RWPE1 (cell line): Measurements from ENCODE around the gene LSM14B.

Experiments used
- CTCF ChIA-PET: fragments of 350-600 bp; sonication (Branson Sonifier 250); formaldehyde crosslinking; extraction: SDS; loops from one replicate; lab custom pipeline; 2021; lab: Yijun Ruan, JAX
- POLR2A ChIA-PET: fragments of 400-600 bp; formaldehyde crosslinking; extraction: SDS; loops from one replicate; lab custom pipeline; 2020; ENCODE audit warnings: antibody characterized with exemption; ENCODE audit not compliant: low non-redundant PET; lab: Yijun Ruan, JAX
- DNase-seq: peaks from one replicate; pipeline ENCODE4 v3.0.0; 2012; ENCODE audit warnings: low spot score
- H3K27ac ChIP-seq: fragments of 450-650 bp; 2 replicates; pipeline ENCODE4 v1.5.1; 2017
- CTCF ChIP-seq: fragments of 450-650 bp; conservative IDR thresholded peaks from 2 replicates; pipeline ENCODE4 v1.5.1; 2017; ENCODE audit warnings: low read depth, mild to moderate bottlenecking

LSM14B gene

GRCh38 chr20:62150310-62150575 is 28.0 kb downstream of the LSM14B start:
- ChIA-PET CTCF (interaction anchor here (0.6 to 1.8 kb wide), 4 partner anchors 14 to 149 kb away, joined by 3 to 13 read pairs (median 4); no protein-coding TSS in a partner anchor), POLR2A (interaction anchor here (0.9 kb wide), 1 partner anchor 9 kb away, joined by 3 read pairs; no protein-coding TSS in a partner anchor)
- no peak for TF ChIP-seq CTCF
- no peak for DNase-seq
- peak overlapping the region; percentile 86 for H3K27ac ChIP-seq

- no peak for DNase-seq
- TF ChIP-seq CTCF: no peak
- peak overlapping the region; percentile 86 for H3K27ac ChIP-seq
- ChIA-PET POLR2A (no interaction called here), CTCF (no interaction called here)
These were observed 28.9 kb downstream of the LSM14B start for GRCh38 chr20:62151225-62151624.

- ChIA-PET POLR2A (no interaction called here), CTCF (interaction anchor here (0.9 kb wide), 1 partner anchor 19 kb away, joined by 6 read pairs; no protein-coding TSS in a partner anchor)
- TF ChIP-seq CTCF: no peak
- no peak for DNase-seq
- H3K27ac ChIP-seq: peak overlapping the region; percentile 2; the same call in 1 of the 2 replicates
These were observed 29.6 kb downstream of the LSM14B start for GRCh38 chr20:62151835-62152364.

GRCh38 chr20:62155428-62156253 is 33.4 kb downstream of the LSM14B start:
- ChIA-PET CTCF (interaction anchor here (0.6 to 1.5 kb wide), 3 partner anchors 8 to 15 kb away, joined by 3 to 5 read pairs (median 4); no protein-coding TSS in a partner anchor), POLR2A (no interaction called here)
- no peak for TF ChIP-seq CTCF
- H3K27ac ChIP-seq: peak overlapping the region; percentile 89
- DNase-seq: peak; percentile 91

- TF ChIP-seq CTCF: no peak
- CTCF ChIA-PET: interaction anchor here (0.7 to 1.5 kb wide), 3 partner anchors 9 to 15 kb away, joined by 3 to 5 read pairs (median 4); no protein-coding TSS in a partner anchor
- POLR2A ChIA-PET: no interaction called here
- no peak for DNase-seq
- peak overlapping the region; percentile 89 for H3K27ac ChIP-seq
These were observed 33.9 kb downstream of the LSM14B start for GRCh38 chr20:62156254-62156556.

- ChIA-PET CTCF (interaction anchor here (0.7 to 1.5 kb wide), 3 partner anchors 9 to 15 kb away, joined by 3 to 5 read pairs (median 4); no protein-coding TSS in a partner anchor), POLR2A (no interaction called here)
- peak; percentile 85 for TF ChIP-seq CTCF
- peak overlapping the region; percentile 89 for H3K27ac ChIP-seq
- no peak for DNase-seq
These were observed 34.5 kb downstream of the LSM14B start for GRCh38 chr20:62156592-62157386.
